Progenitor cell of endocrine pancreas (in vitro differentiated cells): ENCODE measurements around the gene RND2. TPM values are rescaled to one million over a fixed set of nuclear protein-coding genes. Genes with fewer than 3 reads are reported as not detected.
"Not testable (repeated sequence)": the region's sequence is repeated elsewhere in the genome, so short reads cannot be mapped to it uniquely, and the experiment has no call there.

ENCODE experiments used
- DNase-seq: peaks from one replicate; pipeline ENCODE4 v3.0.0; 2021; ENCODE audit warnings: low spot score; ENCODE audit not compliant: unreplicated experiment
- H3K27ac Mint-ChIP-seq: 2 replicates; pipeline ENCODE4 v1.8.0; 2021; ENCODE audit warnings: mild to moderate bottlenecking, moderate library complexity, mixed read lengths
- H3K27me3 Mint-ChIP-seq: 2 replicates; pipeline ENCODE4 v1.8.0; 2021; ENCODE audit warnings: mixed read lengths
- H3K36me3 Mint-ChIP-seq: 2 replicates; pipeline ENCODE4 v1.8.0; 2022; ENCODE audit warnings: mixed read lengths; ENCODE audit not compliant: insufficient read depth
- H3K4me1 Mint-ChIP-seq: 2 replicates; pipeline ENCODE4 v1.8.0; 2021; ENCODE audit warnings: low read depth, mixed read lengths
- H3K4me3 Mint-ChIP-seq: 2 replicates; pipeline ENCODE4 v1.8.0; 2021; ENCODE audit warnings: low read depth, mild to moderate bottlenecking, moderate library complexity, mixed read lengths
- H3K9me3 Mint-ChIP-seq: 2 replicates; pipeline ENCODE4 v1.8.0; 2021; ENCODE audit warnings: low read depth, mixed read lengths
- CTCF ChIP-seq: fragments of 200-600 bp; sonication (generic); IDR thresholded peaks from one replicate; pipeline ENCODE4 v1.5.0; 2021; ENCODE audit warnings: antibody characterized with exemption, mild to moderate bottlenecking; ENCODE audit not compliant: unreplicated experiment
- total RNA-seq: library from RNA; stranded (reverse); gene quantifications from 2 replicates; pipeline ENCODE4 v1.2.1, GENCODE V29; 2021

Gene RND2
- total RNA-seq, 1 donor from 2014 or later: 12.4 TPM

GRCh38 chr17:42991471-42991870, 33.6 kb upstream of the RND2 start:
- peaks cover 6% of the 10 kb centered on the region for H3K4me1 Mint-ChIP-seq
- no peak overlapping the region for H3K27ac Mint-ChIP-seq
- no peak overlapping the region for H3K4me3 Mint-ChIP-seq
- no peaks in the 10 kb centered on the region for H3K9me3 Mint-ChIP-seq
- no peaks in the 10 kb centered on the region for H3K27me3 Mint-ChIP-seq
- no peak for DNase-seq
- peaks cover 26% of the 10 kb centered on the region for H3K36me3 Mint-ChIP-seq
- TF ChIP-seq CTCF: no peak

- H3K4me1 Mint-ChIP-seq: peaks cover 13% of the 10 kb centered on the region
- no peak overlapping the region for H3K4me3 Mint-ChIP-seq
- H3K27ac Mint-ChIP-seq: no peak overlapping the region
- no peak for DNase-seq
- H3K36me3 Mint-ChIP-seq: peaks cover 26% of the 10 kb centered on the region
- H3K27me3 Mint-ChIP-seq: no peaks in the 10 kb centered on the region
- H3K9me3 Mint-ChIP-seq: no peaks in the 10 kb centered on the region
- no peak for TF ChIP-seq CTCF
Measured at GRCh38 chr17:42992872-42993271, 32.2 kb upstream of the RND2 start.

GRCh38 chr17:42993913-42994312, 31.1 kb upstream of the RND2 start:
- H3K27ac Mint-ChIP-seq, H3K4me3 Mint-ChIP-seq, H3K27me3 Mint-ChIP-seq, H3K9me3 Mint-ChIP-seq, DNase-seq: not testable (repeated sequence)
- H3K4me1 Mint-ChIP-seq: peaks cover 15% of the 10 kb centered on the region
- peaks cover 22% of the 10 kb centered on the region for H3K36me3 Mint-ChIP-seq

GRCh38 chr17:42997390-42997983, 27.5 kb upstream of the RND2 start:
- no peak for TF ChIP-seq CTCF
- no peak for DNase-seq
- peak overlapping the region; percentile 88 for H3K4me3 Mint-ChIP-seq
- H3K4me1 Mint-ChIP-seq: peaks cover 24% of the 10 kb centered on the region
- no peaks in the 10 kb centered on the region for H3K27me3 Mint-ChIP-seq
- H3K27ac Mint-ChIP-seq: peak overlapping the region; percentile 99
- H3K36me3 Mint-ChIP-seq: peaks cover 18% of the 10 kb centered on the region
- H3K9me3 Mint-ChIP-seq: no peaks in the 10 kb centered on the region

GRCh38 chr17:42997984-42998938, 26.8 kb upstream of the RND2 start, which contains the start of gene RPL27:
TSS of gene RPL27 (plus strand) at chr17:42998419. CDS start at chr17:42998751, 332 bp downstream.
- H3K9me3 Mint-ChIP-seq: no peaks in the 10 kb centered on the region
- peaks cover 19% of the 10 kb centered on the region for H3K36me3 Mint-ChIP-seq
- H3K27ac Mint-ChIP-seq: peak within 1 kb of the TSS; percentile 99
- peaks cover 24% of the 10 kb centered on the region for H3K4me1 Mint-ChIP-seq
- TF ChIP-seq CTCF: peak; percentile 75
- H3K4me3 Mint-ChIP-seq: peak within 1 kb of the TSS; percentile 88
- DNase-seq: peak; percentile 87
- H3K27me3 Mint-ChIP-seq: no peaks in the 10 kb centered on the region
